HEK293T (cell line): ENCODE measurements around the gene BMP7.

Experiments
- BHLHE40 ChIP-seq: fragments of 450-650 bp; IDR thresholded peaks from 2 replicates; pipeline ENCODE4 v1.6.1; 2016; ENCODE audit warnings: mild to moderate bottlenecking, moderate library complexity, borderline replicate concordance
- SP1 ChIP-seq: fragments of 450-650 bp; IDR thresholded peaks from 2 replicates; pipeline ENCODE4 v1.6.1; 2017
- TARDBP ChIP-seq: fragments of 450-650 bp; IDR thresholded peaks from 2 replicates; pipeline ENCODE4 v1.6.1; 2016

DNA sequence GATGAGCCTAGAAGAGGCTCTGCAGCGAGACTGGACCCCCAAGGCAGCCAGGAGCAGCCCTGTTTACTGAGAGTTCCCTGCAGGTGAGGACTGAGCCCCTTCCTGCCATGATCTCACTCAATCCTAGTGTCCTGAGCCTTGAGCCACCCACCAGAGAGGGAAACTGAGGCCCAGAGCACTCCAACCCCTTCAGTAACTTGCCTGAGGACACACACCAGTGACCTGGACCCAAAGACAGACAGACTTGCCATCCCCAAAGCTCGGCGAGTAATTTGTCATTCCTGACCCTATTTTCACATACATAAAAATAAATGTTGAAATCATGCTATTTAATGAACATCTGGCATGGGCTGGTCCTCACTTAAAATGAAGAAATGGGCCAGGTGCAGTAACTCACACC, 16.7 kb downstream of the BMP7 start:
- TF ChIP-seq TARDBP: no peak
- TF ChIP-seq SP1: no peak
- no peak for TF ChIP-seq BHLHE40
